HG03060 (cell line): ENCODE measurements around the gene HOXB4.

Experiments used
- ATAC-seq: cut with Tn5 transposase; IDR thresholded peaks from one replicate; pipeline ENCODE4 v1.9.1; 2021; ENCODE audit warnings: low read depth, moderate number of reproducible peaks; ENCODE audit not compliant: unreplicated experiment

HOXB4 gene

GRCh38 chr17:48549914-48550501, 28.1 kb downstream of the HOXB4 start:
- ATAC-seq = no peak

GRCh38 chr17:48549281-48549630, 28.9 kb downstream of the HOXB4 start:
- no peak for ATAC-seq

GRCh38 chr17:48548523-48549280, 29.4 kb downstream of the HOXB4 start:
- no peak for ATAC-seq

- no peak for ATAC-seq
These were observed 30.2 kb downstream of the HOXB4 start for GRCh38 chr17:48547808-48548522.

GRCh38 chr17:48546924-48547807, 31.0 kb downstream of the HOXB4 start:
- ATAC-seq = no peak

- ATAC-seq = no peak
These were observed 31.8 kb downstream of the HOXB4 start for GRCh38 chr17:48546137-48546923.

- ATAC-seq = no peak
These were observed 32.6 kb downstream of the HOXB4 start for GRCh38 chr17:48545539-48545938.

GRCh38 chr17:48545022-48545375, 33.2 kb downstream of the HOXB4 start, which contains the start of gene HOXB2:
Gene HOXB2 (minus strand): TSS chr17:48545109. CDS start chr17:48544911, 198 bp downstream.
- no peak for ATAC-seq

- no peak for ATAC-seq
These were observed 33.7 kb downstream of the HOXB4 start for GRCh38 chr17:48544349-48545021.

- ATAC-seq = no peak
These were observed 34.2 kb downstream of the HOXB4 start for GRCh38 chr17:48543854-48544348.

- no peak for ATAC-seq
These were observed 34.9 kb downstream of the HOXB4 start for GRCh38 chr17:48543107-48543853.

GRCh38 chr17:48542698-48543106, 35.4 kb downstream of the HOXB4 start:
- ATAC-seq = no peak

GRCh38 chr17:48542114-48542656, 36.0 kb downstream of the HOXB4 start:
- no peak for ATAC-seq

GRCh38 chr17:48541577-48542113, 36.5 kb downstream of the HOXB4 start:
- no peak for ATAC-seq

- no peak for ATAC-seq
These were observed 37.0 kb downstream of the HOXB4 start for GRCh38 chr17:48541036-48541576.

GRCh38 chr17:48540213-48540612, 37.9 kb downstream of the HOXB4 start:
- ATAC-seq = no peak

- ATAC-seq = no peak
These were observed 39.0 kb downstream of the HOXB4 start for GRCh38 chr17:48539177-48539576.

GRCh38 chr17:48537316-48537715, 40.8 kb downstream of the HOXB4 start:
- ATAC-seq = no peak
